Measurements from ENCODE around the gene USP53.

The USP53 gene

GRCh38 chr4:119281393-119281792 is 68.9 kb downstream of the USP53 start:
- TF ChIP-seq CTCF (IDR thresholded peaks at IDR 0.05; ENCODE audit: low read length) (no peak), EZH2phosphoT487 (IDR thresholded peaks at IDR 0.05; ENCODE audit: low read length) (no peak), EZH2 (optimal IDR thresholded peaks at IDR 0.05; ENCODE audit: low read depth, low read length) (no peak)

GRCh38 chr4:119284876-119285780 is 72.6 kb downstream of the USP53 start:
- Histone ChIP-seq H3K4me3 (ENCODE audit: low read length) (peak overlapping the region; percentile 52), H3K9me2 (replicated peaks; ENCODE audit: insufficient read depth, low read length) (no peaks in the 10 kb centered on the region), H3K4me2 (ENCODE audit: low read depth, low read length) (peak overlapping the region; percentile 66), H3K4me1 (ENCODE audit: low read length) (peaks cover 7% of the 10 kb centered on the region; the same call in 1 of the 2 replicates), H3K27me3 (replicated peaks; ENCODE audit: insufficient read depth, low read length) (no peaks in the 10 kb centered on the region), H3K9ac (ENCODE audit: low read length) (no peak overlapping the region; the same call in 1 of the 2 replicates), H3F3A (ENCODE audit: insufficient read depth, low read length) (peaks cover 11% of the 10 kb centered on the region), H3K27ac (ENCODE audit: low read length) (peak overlapping the region; percentile 20; the same call in 1 of the 2 replicates), H3K9me3 (replicated peaks; ENCODE audit: insufficient read depth, low read length) (no peaks in the 10 kb centered on the region), H2AFZ (ENCODE audit: low read length) (no peak overlapping the region), H3K79me2 (ENCODE audit: low read length) (peaks cover 33% of the 10 kb centered on the region), H4K20me1 (ENCODE audit: insufficient read depth, low read length) (0 out of 2 replicates have a peak, but pooled peaks cover 4% of the 10 kb centered on the region), H3K36me3 (replicated peaks; ENCODE audit: insufficient read depth, low read length) (no peaks in the 10 kb centered on the region)
- no peak for TF ChIP-seq EZH2 (optimal IDR thresholded peaks at IDR 0.05; ENCODE audit: low read depth, low read length)
- no peak for TF ChIP-seq EZH2phosphoT487 (IDR thresholded peaks at IDR 0.05; ENCODE audit: low read length)
- TF ChIP-seq CTCF (IDR thresholded peaks at IDR 0.05; ENCODE audit: low read length), result no peak
- DNase-seq, result peak; percentile 67

More at GRCh38 chr4:119281393-119281792, 68.9 kb downstream of the USP53 start:
- Histone ChIP-seq H4K20me1 (ENCODE audit: insufficient read depth, low read length) (0 out of 2 replicates have a peak, but pooled peaks cover 4% of the 10 kb centered on the region), H3K79me2 (ENCODE audit: low read length) (peaks cover 20% of the 10 kb centered on the region), H3K4me1 (ENCODE audit: low read length) (peaks cover 7% of the 10 kb centered on the region; the same call in 1 of the 2 replicates), H3K9me3 (replicated peaks; ENCODE audit: insufficient read depth, low read length) (no peaks in the 10 kb centered on the region), H3K4me3 (ENCODE audit: low read length) (no peak overlapping the region), H3K27ac (ENCODE audit: low read length) (no peak overlapping the region), H3K9me2 (replicated peaks; ENCODE audit: insufficient read depth, low read length) (no peaks in the 10 kb centered on the region), H2AFZ (ENCODE audit: low read length) (no peak overlapping the region), H3K36me3 (replicated peaks; ENCODE audit: insufficient read depth, low read length) (no peaks in the 10 kb centered on the region), H3F3A (ENCODE audit: insufficient read depth, low read length) (peaks cover 11% of the 10 kb centered on the region), H3K4me2 (ENCODE audit: low read depth, low read length) (no peak overlapping the region), H3K27me3 (replicated peaks; ENCODE audit: insufficient read depth, low read length) (no peaks in the 10 kb centered on the region), H3K9ac (ENCODE audit: low read length) (no peak overlapping the region)
- no peak for DNase-seq

- H3K27me3 ChIP-seq (replicated peaks; ENCODE audit: insufficient read depth, low read length), result no peaks in the 10 kb centered on the region
- H3K4me2 ChIP-seq (ENCODE audit: low read depth, low read length), result no peak overlapping the region
- no peaks in the 10 kb centered on the region for H3K9me3 ChIP-seq (replicated peaks; ENCODE audit: insufficient read depth, low read length)
- no peak overlapping the region for H3K4me3 ChIP-seq (ENCODE audit: low read length)
- no peaks in the 10 kb centered on the region for H3K36me3 ChIP-seq (replicated peaks; ENCODE audit: insufficient read depth, low read length)
- H4K20me1 ChIP-seq (ENCODE audit: insufficient read depth, low read length), result no peaks in the 10 kb centered on the region
- H2AFZ ChIP-seq (ENCODE audit: low read length), result no peak overlapping the region
- peaks cover 26% of the 10 kb centered on the region for H3K79me2 ChIP-seq (ENCODE audit: low read length)
- no peaks in the 10 kb centered on the region for H3K9me2 ChIP-seq (replicated peaks; ENCODE audit: insufficient read depth, low read length)
- TF ChIP-seq EZH2 (optimal IDR thresholded peaks at IDR 0.05; ENCODE audit: low read depth, low read length) (no peak), CTCF (IDR thresholded peaks at IDR 0.05; ENCODE audit: low read length) (peak; percentile 47)
- H3K9ac ChIP-seq (ENCODE audit: low read length), result no peak overlapping the region
- H3K27ac ChIP-seq (ENCODE audit: low read length), result no peak overlapping the region
- H3K4me1 ChIP-seq (ENCODE audit: low read length), result peaks cover 7% of the 10 kb centered on the region; the same call in 1 of the 2 replicates
- peak; percentile 62 for DNase-seq
- peaks cover 11% of the 10 kb centered on the region for H3F3A ChIP-seq (ENCODE audit: insufficient read depth, low read length)
Observed at GRCh38 chr4:119286377-119287002, 74.0 kb downstream of the USP53 start.

Measured in MM.1S (cell line).